LoVo (cell line): ENCODE measurements around the gene VSX2.

Source experiments
- DNase-seq: peaks from one replicate; pipeline ENCODE4 v3.0.0-alpha.2; 2016; ENCODE audit warnings: low spot score

VSX2 gene

DNA sequence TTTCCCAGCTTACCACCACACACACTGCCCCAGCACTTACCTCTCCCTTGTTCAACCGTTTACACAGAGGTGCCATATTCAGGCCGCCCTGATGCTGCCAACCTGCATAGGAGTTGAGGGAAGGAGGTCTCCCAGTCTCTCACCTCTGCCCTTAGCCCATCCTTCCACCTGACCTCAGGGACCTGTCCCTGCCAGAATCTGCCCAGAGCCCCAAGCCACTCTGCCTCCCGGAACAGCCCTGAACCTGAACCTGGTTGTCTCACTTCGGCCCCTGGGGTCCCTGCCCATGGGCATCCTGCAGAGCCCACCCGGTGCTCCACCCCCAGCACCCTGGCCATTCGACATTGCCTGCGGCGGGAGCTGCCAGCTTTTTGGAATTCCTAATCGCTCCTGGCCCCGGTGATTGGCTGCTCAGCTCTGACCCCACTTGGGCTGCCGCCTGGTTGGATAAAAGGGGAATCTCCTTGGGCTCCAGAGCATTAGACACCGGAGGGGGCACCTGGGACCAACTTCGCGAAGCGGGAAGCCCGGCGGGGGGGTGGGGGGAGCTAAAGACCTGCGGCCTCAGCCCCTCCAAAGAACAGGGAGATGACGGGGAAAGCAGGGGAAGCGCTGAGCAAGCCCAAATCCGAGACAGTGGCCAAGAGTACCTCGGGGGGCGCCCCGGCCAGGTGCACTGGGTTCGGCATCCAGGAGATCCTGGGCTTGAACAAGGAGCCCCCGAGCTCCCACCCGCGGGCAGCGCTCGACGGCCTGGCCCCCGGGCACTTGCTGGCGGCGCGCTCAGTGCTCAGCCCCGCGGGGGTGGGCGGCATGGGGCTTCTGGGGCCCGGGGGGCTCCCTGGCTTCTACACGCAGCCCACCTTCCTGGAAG is at the start of gene VSX2:
Gene VSX2 (plus strand): TSS at position 476 of the 874 bp plus-strand sequence. CDS start 113 bp downstream, at position 589.
- DNase-seq, result no peak

DNA sequence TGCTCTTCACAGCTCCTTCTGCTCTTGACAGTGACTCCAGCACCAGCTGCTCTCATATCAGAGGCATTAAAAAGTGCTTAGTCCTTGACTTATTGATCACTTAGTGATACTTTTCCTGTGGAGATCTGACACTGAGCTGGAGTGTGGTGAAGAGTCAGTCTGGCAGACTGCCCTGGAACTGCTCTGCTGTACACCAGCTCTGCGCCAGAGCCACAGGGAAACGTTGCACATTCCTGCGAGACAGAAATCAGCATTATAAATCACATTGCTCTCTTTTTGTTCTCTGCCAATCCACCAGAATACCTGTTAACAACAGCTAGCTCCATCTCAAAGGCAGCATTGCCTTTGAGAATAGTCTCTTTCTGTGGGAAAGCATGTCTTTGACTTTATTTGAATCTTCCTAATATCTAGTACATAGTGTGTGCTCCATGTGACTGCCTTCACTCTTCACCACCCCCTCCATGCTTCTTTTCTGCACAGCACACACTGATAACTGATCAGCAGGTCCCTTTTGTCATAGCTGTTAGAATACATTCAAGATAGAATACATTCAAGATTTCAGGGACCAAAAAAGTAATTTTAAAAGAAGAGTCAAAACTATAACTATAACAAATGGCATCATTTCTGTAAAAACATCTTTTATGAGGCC is 48.2 kb upstream of the VSX2 start:
- DNase-seq, result no peak

DNA sequence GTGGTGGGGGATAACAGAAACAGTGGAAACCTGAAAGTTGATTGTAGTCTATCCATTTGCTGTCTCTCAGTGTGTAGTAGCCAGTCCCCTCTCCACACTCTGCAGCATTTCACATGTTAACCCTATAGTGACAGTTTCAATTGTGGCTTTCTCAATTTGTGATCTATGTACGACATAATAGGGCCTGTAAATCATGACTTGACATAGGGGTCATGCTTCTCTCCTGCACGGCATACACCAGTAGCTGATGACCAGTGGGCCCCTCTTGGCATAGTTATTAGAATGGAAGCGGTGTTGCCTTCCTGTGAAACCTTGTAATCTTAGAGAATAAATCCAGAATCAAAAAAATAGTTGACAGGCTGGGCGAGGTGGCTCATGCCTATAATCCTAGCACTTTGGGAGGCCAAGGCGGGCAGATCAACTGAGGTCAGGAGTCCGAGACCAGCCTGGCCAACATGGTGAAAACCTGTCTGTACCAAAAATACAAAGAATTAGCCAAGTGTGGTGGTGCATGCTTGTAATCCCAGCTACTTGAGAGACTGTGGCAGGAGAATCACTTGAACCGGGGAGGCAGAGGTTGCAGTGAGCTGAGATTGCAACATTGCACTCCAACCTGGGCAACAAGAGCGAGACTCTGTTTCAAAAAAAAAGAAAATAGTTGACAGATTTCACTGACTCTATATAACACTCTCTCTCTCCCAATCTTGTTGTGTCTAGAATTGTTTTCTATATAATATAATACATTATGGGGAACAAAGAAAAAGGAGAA is 44.6 kb upstream of the VSX2 start:
- DNase-seq, result no peak

DNA sequence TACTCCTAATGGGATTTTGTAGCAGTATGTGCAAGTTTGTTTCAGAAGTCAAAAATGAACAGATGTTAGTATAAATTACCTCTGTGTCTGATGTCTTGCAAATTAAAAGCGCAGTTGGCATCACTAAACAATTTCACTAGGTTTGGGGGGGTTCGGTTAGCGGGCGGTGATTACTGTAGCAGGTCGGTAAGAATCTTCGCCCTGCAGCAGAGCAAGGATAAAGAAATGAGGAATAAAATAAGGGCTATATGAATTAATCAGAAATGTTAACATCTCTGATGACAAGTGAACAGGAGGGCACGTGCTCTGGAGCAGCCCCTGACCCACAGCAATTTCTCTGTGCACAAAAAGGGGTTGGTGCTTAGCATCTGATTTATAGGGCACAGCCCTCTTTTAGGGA is 43.6 kb upstream of the VSX2 start:
- DNase-seq, result no peak

DNA sequence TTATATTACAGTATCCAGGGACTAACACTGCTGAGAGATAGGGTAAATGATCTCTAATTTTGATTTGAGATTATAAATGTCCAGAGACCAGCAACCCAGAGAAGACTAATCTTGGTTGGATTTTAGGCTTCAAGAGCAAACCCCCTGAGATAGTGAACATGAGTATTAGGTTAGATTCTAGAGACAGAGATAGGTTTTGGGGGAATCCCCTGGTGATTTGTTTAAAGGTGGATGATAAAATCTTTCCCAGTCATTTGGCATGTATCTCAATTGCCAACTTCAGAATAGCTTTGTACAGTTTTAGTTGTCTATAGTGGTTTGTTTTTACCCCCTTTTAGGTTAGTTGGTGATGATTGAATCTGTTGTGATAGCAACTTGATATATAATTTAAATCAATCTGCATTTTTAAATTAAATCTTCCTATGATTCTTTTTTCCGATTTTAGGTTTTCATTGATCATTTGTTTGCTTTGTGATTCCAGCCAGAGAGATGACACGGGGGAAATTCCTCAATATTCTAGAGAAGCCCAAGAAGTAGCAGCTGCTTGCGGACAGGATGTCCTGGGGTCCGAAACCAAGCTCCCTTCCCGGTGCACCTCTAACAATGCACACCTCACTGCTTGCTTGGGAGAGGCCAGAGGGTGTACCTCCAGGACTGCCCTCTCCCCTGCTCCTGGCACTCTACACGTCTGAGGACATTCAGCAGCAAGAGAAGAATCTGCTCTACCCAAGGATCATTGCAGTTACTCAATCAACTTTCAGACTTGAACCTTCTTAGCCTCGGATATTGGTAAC is 40.6 kb upstream of the VSX2 start:
- DNase-seq, result no peak

DNA sequence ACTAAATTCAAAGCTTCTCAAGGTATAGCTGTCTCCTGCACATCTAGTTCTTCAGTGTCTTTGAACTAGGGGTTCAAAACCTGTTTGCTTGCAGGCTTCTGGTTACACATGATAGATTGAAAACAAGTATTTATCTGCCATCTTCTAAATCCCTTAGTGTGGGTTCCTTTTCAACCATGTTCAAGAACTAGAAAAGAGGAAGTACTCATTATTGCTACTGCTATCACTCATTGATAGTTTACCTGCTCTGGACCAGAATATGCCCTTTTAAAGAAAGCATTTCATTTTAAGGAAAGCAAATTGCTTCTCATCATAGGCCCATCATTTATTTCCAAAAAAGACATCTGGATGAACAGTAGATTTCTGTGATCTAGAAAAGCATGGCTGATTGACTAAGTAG is 37.1 kb upstream of the VSX2 start:
- no peak for DNase-seq

DNA sequence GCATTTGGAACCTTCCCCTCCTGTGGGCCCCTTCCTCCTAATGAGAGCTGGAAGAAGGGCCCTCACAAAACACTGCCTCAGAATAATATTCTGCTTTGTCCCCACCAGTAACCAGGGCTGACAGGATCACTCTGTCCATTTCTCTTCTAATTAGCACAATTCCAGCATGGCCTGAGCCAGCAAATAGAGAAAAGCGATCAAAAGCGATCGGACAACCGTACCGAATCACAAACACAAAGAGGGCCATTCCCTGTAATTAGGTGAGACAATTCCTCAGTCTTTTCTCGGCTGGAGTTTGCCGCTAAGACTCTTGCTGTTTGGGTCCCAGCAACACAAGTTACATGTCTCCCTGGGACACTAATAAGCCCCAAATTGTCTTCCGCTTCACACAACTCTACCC is 35.6 kb upstream of the VSX2 start:
- DNase-seq, result no peak

DNA sequence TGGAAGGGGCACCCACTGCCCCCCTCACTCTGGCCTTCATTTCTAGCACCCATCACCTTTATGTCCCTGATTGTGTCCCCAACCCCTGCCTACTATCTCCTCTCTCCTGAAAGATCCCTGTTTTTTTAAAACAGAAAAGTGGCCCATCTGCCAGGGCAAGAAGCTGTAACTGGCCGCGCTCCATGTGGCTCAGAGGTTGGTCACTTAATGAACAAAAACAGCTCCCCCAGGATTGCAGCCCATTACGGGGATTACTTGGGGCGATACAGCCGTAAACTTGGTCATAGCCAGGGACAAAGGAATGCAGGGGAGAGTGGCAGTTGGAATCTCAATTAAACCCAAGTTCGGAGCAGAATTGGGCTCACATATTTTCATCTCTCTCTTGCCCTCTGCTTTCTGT is 34.8 kb upstream of the VSX2 start:
- DNase-seq, result no peak

DNA sequence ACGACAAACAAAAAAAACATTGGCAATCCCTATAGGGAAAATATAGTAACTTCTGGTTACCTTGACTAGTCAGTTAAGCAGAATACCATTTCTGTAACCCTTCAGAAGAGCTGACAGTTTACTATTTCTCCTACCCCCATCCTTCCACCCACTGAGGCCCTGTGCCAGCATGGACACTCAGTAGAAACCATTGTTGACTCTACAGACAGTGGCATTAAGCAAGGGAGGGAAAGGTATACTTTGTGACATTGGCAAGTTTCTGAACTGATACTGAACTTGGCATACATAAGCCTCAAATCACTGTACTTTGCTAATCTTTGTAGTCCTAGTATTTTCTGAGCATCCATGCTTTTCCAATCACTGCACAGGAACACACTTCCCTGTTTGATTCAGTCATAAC is 33.4 kb upstream of the VSX2 start:
- DNase-seq, result no peak

DNA sequence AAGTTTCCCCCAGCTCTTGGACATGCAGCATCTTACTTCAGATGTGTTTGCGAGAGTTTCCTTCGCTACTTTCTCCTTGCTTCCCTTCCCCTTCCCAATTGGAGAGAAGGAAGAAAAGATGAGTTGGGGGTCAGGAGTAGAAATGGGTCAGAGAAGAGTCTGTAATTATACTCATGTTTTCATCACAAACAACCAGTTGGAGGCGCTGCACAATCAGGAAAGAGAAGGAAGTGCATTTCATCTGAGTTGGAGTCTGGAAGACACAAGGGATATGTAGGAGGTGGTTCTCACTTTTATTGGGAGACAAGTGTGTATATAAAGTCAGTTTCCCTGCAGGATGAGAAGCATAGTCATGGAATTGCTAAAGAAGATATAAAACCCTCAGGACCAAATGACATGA is 31.3 kb upstream of the VSX2 start:
- DNase-seq, result no peak

DNA sequence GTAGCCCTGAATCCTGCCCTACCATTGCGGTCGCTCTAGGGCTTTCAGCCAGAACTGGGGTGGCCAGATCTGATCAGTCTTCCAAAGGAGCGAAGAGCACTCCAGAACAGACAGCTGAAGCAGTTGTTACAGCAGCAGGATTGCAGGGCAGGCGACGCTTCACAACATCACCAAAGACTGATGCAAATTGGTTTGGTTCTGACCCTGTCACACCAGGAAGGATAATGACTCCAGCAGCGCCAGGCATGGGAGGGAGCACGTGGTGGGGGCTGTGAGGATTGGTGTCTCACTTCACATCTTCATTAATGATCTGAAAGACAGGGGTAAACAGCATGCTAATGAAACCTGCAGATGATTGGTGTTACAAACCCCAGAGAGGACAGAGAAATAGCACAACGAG is 30.6 kb upstream of the VSX2 start:
- no peak for DNase-seq

DNA sequence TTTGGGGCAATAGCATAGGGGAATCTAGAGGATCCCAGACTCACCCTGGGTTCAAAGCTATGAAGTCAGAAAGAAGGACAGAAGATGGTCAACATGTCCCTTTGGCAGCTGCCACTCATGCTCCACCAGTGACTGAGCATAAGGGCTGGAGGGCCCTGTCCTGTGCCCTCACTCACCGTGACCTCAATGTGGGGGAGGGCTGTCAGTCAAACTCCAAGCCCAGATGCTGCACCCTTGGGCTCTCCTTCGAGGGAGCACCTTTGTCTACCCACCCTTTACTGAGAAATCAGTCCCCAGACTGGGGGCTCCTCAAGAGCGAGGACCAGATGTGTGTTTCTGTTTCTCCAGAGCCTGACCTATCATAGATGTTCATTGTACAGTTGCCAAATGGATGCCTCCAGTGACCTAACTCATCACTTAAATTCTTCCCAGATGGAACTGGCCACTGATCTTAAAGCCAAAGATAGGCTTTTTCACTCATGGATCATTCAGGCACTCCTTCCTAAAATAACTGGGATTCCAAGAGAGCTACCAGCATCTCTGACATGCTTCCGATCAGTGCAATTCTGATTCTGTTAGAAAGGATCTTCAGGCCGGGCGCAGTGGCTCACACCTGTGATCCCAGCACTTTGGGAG is 27.2 kb upstream of the VSX2 start:
- no peak for DNase-seq

DNA sequence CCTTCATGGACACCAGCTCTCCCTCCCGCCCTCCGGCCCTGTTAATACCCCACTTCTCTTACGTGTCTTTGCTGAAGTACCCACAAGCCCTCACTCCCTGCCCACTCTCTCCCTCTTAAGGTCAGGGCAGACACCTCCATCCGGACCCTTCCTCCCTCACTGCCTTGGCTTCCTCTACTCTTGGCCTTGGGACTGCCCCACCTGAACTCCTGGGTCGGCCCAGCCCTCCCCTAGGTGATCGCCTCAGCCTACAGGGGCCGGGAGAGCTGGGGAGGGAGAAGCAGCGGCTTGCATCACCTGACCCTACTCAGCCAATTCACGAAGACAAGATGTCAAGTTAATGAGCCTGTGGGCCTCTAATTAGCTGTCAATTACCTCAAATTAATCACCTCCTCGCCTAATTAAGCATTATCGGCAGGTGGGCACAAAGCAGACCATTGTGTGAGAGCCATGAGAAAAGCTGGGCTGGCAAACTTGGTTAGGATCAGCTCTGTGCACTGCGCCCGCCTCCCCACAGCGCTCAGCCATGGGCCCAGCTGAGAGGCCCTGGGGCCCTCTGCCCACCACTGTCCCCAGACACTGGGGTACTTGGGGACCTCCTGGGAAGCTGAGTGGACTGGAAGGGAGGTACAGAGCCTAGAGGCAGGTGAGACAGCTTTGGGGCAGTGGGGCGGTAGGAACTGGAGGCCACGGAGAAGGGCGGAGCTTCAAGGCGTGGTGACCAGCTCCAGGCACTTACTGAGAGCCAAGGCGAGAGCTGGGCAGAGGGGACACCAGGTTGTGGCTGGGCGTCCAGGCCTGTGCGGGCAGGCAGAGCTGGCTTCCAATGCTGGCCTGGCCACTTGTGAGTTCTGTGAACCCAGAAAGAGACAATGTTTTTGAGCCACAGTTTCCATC is 25.1 kb upstream of the VSX2 start:
- no peak for DNase-seq

DNA sequence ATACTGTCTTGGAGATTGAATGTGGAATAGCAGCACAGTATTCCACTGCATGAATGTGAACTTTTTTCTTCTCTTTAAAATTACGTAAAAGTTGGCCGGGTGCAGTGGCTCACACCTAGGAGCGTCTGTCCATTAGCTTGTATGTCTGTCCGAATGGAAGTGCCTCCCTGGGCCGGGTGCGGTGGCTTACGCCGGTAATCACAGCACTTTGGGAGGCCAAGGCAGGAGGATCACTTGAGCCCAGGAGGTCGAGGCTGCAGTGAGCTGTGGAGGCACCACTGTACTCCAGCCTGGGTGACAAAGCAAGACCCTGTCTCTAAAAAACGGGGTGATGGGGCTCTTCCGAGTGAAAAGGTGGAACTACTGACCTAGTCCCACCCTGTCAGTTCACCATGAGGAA is 22.6 kb upstream of the VSX2 start:
- no peak for DNase-seq

DNA sequence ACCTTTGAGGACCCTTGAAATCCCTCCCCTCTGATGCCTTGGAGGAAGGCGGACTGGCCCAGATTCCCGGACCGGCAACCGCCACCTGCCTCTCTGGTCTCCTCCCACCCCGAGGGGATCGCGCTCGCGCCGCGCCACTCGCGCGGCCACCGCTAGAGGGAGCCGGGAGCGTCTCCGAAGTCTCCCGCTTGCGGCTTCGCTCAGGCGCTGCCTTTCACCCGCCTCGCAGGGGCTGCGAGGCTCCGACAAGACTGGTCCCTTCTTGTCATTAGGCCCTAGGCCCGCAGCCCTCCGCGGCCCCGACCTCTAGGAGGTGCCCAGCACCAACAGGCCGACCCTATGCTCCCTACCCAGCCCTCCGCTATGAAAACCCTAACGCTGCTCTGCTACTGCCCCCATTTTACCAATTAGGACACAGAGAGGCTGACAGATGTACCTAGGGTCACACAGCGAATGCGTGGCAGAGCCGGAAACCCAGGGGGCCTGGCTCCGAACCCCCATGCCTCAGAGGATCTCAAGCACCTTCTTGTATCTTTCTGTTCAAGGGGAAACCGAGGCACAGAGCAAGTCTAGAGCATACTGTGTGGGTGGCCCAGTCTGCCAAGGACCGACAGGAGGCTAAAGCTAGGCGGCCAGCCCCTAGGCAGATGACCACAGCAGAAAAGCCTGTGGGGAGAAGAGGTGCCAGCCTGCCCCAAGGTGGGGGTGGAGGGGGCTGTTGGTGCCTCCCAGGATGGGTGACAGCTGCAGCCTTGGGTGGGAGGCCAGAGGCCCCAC is 21.4 kb upstream of the VSX2 start:
- DNase-seq, result peak; percentile 78

DNA sequence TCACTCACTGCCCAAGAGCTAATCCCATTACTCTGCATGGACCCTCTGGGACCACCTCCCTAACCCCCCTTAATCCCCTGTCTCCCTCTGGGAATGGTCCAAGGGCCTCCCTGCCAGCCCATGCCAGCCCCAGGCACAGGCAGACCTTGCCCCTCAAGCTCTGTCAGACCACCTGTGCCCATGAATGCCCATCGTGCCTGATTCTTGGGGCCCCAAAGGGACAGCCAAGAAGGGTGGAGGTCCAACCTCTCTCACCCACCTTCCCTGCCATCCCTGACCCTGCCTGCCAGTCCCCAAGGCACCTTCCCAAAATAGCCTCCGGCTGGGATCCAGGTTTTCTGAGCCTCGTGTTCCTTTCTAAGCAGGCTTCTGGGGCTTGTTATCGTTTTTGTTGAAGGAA is 20.8 kb upstream of the VSX2 start:
- DNase-seq, result no peak

DNA sequence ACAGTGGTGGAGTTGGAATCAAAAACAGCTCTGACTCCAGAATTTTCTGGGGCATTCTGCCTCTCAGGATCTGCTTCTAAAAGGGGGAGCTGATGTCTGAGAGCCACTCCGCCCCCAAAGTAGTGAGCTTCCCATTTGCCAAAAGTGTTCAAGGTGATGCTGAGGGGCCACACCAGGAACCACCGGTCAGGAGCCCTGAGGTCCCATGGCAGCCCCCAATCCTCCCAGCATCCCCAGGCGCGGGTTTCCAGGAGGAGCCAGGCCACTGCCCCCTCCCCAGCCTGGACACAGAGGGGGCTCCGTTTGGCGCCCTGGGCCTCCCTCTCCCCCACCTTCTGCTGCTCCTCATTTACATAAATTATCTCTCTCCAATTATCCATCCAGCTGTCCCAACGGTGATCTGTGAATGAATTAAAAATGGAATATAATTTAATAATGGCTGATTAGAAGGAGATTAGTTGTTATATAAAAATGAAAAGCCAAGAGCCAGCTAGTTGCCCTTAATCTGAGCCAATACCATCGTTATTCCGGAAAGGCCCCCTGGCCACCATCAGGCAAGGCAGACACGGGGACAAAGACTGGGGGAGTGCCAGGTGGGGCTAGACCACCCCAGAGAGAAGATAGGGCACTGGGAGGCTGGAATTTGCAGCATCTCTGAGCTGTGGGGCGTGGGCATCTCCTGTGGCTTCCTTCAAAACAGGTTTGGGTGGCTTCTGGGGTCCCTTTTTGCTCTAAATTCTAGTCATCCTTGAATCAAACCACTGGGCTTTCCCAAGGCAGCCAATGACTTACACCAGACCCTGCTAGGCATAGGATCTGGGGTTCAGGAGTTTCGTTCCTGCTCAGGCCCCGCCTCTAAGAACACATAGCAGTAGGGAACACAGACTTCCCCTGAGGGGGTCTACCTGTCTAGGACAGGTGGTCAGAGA is 19.7 kb upstream of the VSX2 start:
- DNase-seq, result no peak

DNA sequence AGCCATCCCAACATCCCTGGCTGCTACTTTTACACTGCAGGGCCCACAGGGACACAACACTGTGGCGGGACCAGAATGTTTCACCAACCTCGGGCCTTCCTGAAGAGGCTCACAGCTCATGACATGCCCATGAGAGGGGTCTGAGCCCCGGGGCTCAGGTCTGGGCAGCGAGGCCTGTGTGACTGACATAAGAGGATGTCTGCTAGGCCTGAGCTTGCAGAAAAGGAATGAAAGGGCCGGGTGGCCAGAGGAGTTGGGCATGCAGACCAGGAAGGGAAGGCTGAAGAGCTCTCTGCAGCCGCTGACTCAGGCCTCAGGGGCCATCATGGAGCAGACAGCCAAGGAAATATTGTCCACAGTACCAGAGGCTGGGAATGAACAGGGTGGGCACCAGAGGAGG is 18.3 kb upstream of the VSX2 start:
- DNase-seq, result no peak

DNA sequence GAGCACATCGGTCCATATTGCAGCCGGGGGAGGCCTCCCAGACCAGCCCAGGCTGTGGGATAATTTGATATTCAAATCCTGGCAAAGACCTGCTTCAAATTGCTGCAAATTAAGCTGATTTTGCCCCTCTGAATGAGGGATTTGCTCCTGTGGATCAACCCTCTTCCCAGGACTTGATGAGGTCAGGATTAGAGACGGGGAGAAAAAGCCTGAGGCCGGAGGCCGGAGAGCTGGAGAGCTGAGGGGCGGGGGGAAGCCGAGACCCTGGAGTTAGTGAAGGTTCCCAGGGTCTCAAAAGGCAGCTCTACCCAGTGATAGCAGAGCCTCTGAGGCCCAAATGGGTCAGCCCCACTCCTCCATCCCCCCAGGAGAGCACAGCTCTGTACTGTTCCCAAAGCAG is 17.5 kb upstream of the VSX2 start:
- DNase-seq, result no peak
